Measurements from ENCODE around the gene CCNY. TPM values are rescaled to one million over a fixed set of nuclear protein-coding genes. Genes with fewer than 3 reads are reported as not detected.
A peak's percentile ranks its signal among the peaks of the same experiment; 100 is the strongest.

Gene CCNY
- total RNA-seq, 1 donor from 2014 or later, result 85.9 TPM

GRCh38 chr10:35442592-35442991 is 106.3 kb downstream of the CCNY start:
- Histone ChIP-seq H3K9me3 (ENCODE audit: insufficient read depth, low read depth, low read length) (peaks cover 17% of the 10 kb centered on the region), H2AFZ (ENCODE audit: low read depth, low read length) (no peak overlapping the region), H3K79me2 (ENCODE audit: insufficient read depth, low read length) (peaks cover 96% of the 10 kb centered on the region), H3K9ac (ENCODE audit: low read length) (no peak overlapping the region), H3K4me1 (ENCODE audit: insufficient read depth, low read length) (peaks cover 6% of the 10 kb centered on the region), H4K20me1 (ENCODE audit: insufficient read depth, low read length) (peaks cover 72% of the 10 kb centered on the region), H3K4me2 (ENCODE audit: low read length) (no peak overlapping the region), H3K27ac (ENCODE audit: low read depth, low read length) (no peak overlapping the region), H3K36me3 (ENCODE audit: insufficient read depth, low read length) (peaks cover 3% of the 10 kb centered on the region), H3K27me3 (ENCODE audit: insufficient read depth, low read length) (no peaks in the 10 kb centered on the region), H3K4me3 (ENCODE audit: insufficient read depth, low read depth, low read length) (no peak overlapping the region)
- peaks cover 14% of the 10 kb centered on the region for H3K36me3 Mint-ChIP-seq (ENCODE audit: low read depth, unreplicated experiment)
- FAIRE-seq, result no peak
- no peak for DNase-seq (ENCODE audit: low read depth)
- no peaks in the 10 kb centered on the region for H3K27me3 Mint-ChIP-seq (ENCODE audit: low read depth, unreplicated experiment)
- TF ChIP-seq EZH2 (IDR thresholded peaks at IDR 0.05; ENCODE audit: insufficient read depth, low read length) (no peak), CTCF (IDR thresholded peaks at IDR 0.05; ENCODE audit: insufficient read depth, low read depth, low read length) (no peak)
- H3K4me3 Mint-ChIP-seq (ENCODE audit: unreplicated experiment), result no peak overlapping the region
- peaks cover 17% of the 10 kb centered on the region for H3K4me1 Mint-ChIP-seq (ENCODE audit: low read depth, unreplicated experiment)
- H3K27ac Mint-ChIP-seq (ENCODE audit: unreplicated experiment), result no peak overlapping the region
- peaks cover 14% of the 10 kb centered on the region for H3K9me3 Mint-ChIP-seq (ENCODE audit: unreplicated experiment)

- Histone ChIP-seq H2AFZ (ENCODE audit: low read depth, low read length) (no peak overlapping the region), H3K9me3 (ENCODE audit: insufficient read depth, low read depth, low read length) (peaks cover 17% of the 10 kb centered on the region), H3K4me1 (ENCODE audit: insufficient read depth, low read length) (peaks cover 18% of the 10 kb centered on the region), H3K79me2 (ENCODE audit: insufficient read depth, low read length) (peaks cover 96% of the 10 kb centered on the region), H3K27ac (ENCODE audit: low read depth, low read length) (no peak overlapping the region), H3K4me3 (ENCODE audit: insufficient read depth, low read depth, low read length) (no peak overlapping the region), H3K36me3 (ENCODE audit: insufficient read depth, low read length) (peaks cover 3% of the 10 kb centered on the region), H3K9ac (ENCODE audit: low read length) (no peak overlapping the region), H3K27me3 (ENCODE audit: insufficient read depth, low read length) (no peaks in the 10 kb centered on the region), H3K4me2 (ENCODE audit: low read length) (no peak overlapping the region), H4K20me1 (ENCODE audit: insufficient read depth, low read length) (peaks cover 78% of the 10 kb centered on the region)
- FAIRE-seq (no peak), DNase-seq (ENCODE audit: low read depth) (no peak)
- Mint-ChIP-seq H3K36me3 (ENCODE audit: low read depth, unreplicated experiment) (peaks cover 14% of the 10 kb centered on the region), H3K27ac (ENCODE audit: unreplicated experiment) (no peak overlapping the region), H3K4me1 (ENCODE audit: low read depth, unreplicated experiment) (peaks cover 30% of the 10 kb centered on the region), H3K9me3 (ENCODE audit: unreplicated experiment) (peaks cover 14% of the 10 kb centered on the region), H3K4me3 (ENCODE audit: unreplicated experiment) (no peak overlapping the region), H3K27me3 (ENCODE audit: low read depth, unreplicated experiment) (no peaks in the 10 kb centered on the region)
- TF ChIP-seq EZH2 (IDR thresholded peaks at IDR 0.05; ENCODE audit: insufficient read depth, low read length) (no peak), CTCF (IDR thresholded peaks at IDR 0.05; ENCODE audit: insufficient read depth, low read depth, low read length) (no peak)
These were observed 107.5 kb downstream of the CCNY start for GRCh38 chr10:35443858-35444257.

GRCh38 chr10:35445150-35445884 is 109.0 kb downstream of the CCNY start:
- Histone ChIP-seq H3K4me1 (ENCODE audit: insufficient read depth, low read length) (peaks cover 33% of the 10 kb centered on the region), H2AFZ (ENCODE audit: low read depth, low read length) (no peak overlapping the region), H3K4me2 (ENCODE audit: low read length) (no peak overlapping the region), H3K79me2 (ENCODE audit: insufficient read depth, low read length) (peaks cover 96% of the 10 kb centered on the region), H3K4me3 (ENCODE audit: insufficient read depth, low read depth, low read length) (no peak overlapping the region), H3K27ac (ENCODE audit: low read depth, low read length) (no peak overlapping the region), H3K36me3 (ENCODE audit: insufficient read depth, low read length) (peaks cover 3% of the 10 kb centered on the region), H4K20me1 (ENCODE audit: insufficient read depth, low read length) (peaks cover 78% of the 10 kb centered on the region), H3K9ac (ENCODE audit: low read length) (no peak overlapping the region), H3K27me3 (ENCODE audit: insufficient read depth, low read length) (no peaks in the 10 kb centered on the region), H3K9me3 (ENCODE audit: insufficient read depth, low read depth, low read length) (peaks cover 17% of the 10 kb centered on the region)
- Mint-ChIP-seq H3K36me3 (ENCODE audit: low read depth, unreplicated experiment) (peaks cover 14% of the 10 kb centered on the region), H3K27ac (ENCODE audit: unreplicated experiment) (peak overlapping the region; percentile 44), H3K4me3 (ENCODE audit: unreplicated experiment) (no peak overlapping the region), H3K27me3 (ENCODE audit: low read depth, unreplicated experiment) (no peaks in the 10 kb centered on the region), H3K4me1 (ENCODE audit: low read depth, unreplicated experiment) (peaks cover 44% of the 10 kb centered on the region), H3K9me3 (ENCODE audit: unreplicated experiment) (peaks cover 14% of the 10 kb centered on the region)
- DNase-seq (ENCODE audit: low read depth) (no peak), FAIRE-seq (no peak)
- TF ChIP-seq CTCF (IDR thresholded peaks at IDR 0.05; ENCODE audit: insufficient read depth, low read depth, low read length) (no peak), EZH2 (IDR thresholded peaks at IDR 0.05; ENCODE audit: insufficient read depth, low read length) (no peak)

All from astrocyte (in vitro differentiated cells and primary cell).